Heart right ventricle (tissue), 16 donors: ENCODE results near the gene GIMAP5. TPM values are rescaled to one million over a fixed set of nuclear protein-coding genes. Genes with fewer than 3 reads are reported as not detected.

Source experiments
- ATAC-seq, 8 donors: fragments of 200-7000 bp; cut with Tn5 transposase; one replicate each; pipeline ENCODE4 v1.9.1; 2020; ENCODE audit warnings: mild to moderate bottlenecking in 8 of 8, moderate library complexity in 8 of 8, moderate number of reproducible peaks in 1 of 8
- DNase-seq, 2 donors: peaks; one replicate each; pipeline ENCODE4 v3.0.0-alpha.2; 2020
- H3K27ac ChIP-seq, 10 donors: fragments of 200-600 bp; sonication (generic) in 2 of 10; one replicate each; pipeline versions ENCODE4 v1.5.0 to v1.8.0; 2020 to 2022; ENCODE audit warnings: mild to moderate bottlenecking in 3 of 10
- H3K27me3 ChIP-seq, 7 donors: fragments of 200-600 bp; one replicate each; pipeline ENCODE4 v1.8.0; 2021 to 2022; ENCODE audit warnings: mild to moderate bottlenecking in 2 of 7
- H3K36me3 ChIP-seq, 9 donors: fragments of 200-600 bp; sonication (generic) in 1 of 9; one replicate each; pipeline versions ENCODE4 v1.5.0 to v1.8.0; 2020 to 2022; ENCODE audit warnings: mild to moderate bottlenecking in 2 of 9
- H3K4me1 ChIP-seq, 9 donors: fragments of 200-600 bp; sonication (generic) in 1 of 9; one replicate each; pipeline versions ENCODE4 v1.5.0 to v1.8.0; 2020 to 2022; ENCODE audit warnings: mild to moderate bottlenecking in 4 of 9
- H3K4me3 ChIP-seq, 10 donors: fragments of 200-600 bp; sonication (generic) in 2 of 10; one replicate each; pipeline versions ENCODE4 v1.5.0 to v1.8.0; 2020 to 2022; ENCODE audit warnings: mild to moderate bottlenecking in 7 of 10, moderate library complexity in 2 of 10
- H3K9me3 ChIP-seq, 11 donors: fragments of 200-600 bp in 10 of 11; sonication (generic) in 2 of 11; one replicate each; pipeline versions ENCODE4 v1.5.0 to v1.8.0; 2013 to 2022; ENCODE audit warnings: mild to moderate bottlenecking in 2 of 11, control low read depth in 1 of 11, moderate library complexity in 1 of 11
- CTCF ChIP-seq, 9 donors: fragments of 200-600 bp; sonication (generic) in 2 of 9; IDR thresholded peaks; one replicate each; pipeline versions ENCODE4 v1.5.0 to v1.8.0; 2021 to 2022; ENCODE audit warnings: antibody characterized with exemption in 9 of 9, mild to moderate bottlenecking in 5 of 9, moderate library complexity in 1 of 9
- WGBS, 2 donors: extraction: QIAGEN DNeasy Blood & Tissue Kit; methylation state at CpG; one replicate each; pipeline ENCODE4 v1.1.7; 2013; ENCODE audit warnings: inconsistent platforms in 1 of 2; 5-methylcytosine and 5-hydroxymethylcytosine counted together
- intact Hi-C, 10 donors: fragments of 100-400 bp; cut with DNase I; formaldehyde crosslinking; loops; one replicate each; pipeline versions ENCODE4 v1.11.1 to v1.14.2; 2022
- polyA plus RNA-seq, 2 donors: library from polyadenylated mRNA; stranded (reverse); fragments of 200-250 nt; gene quantifications; one replicate each; pipeline ENCODE4 v1.2.3, GENCODE V29; 2013
- total RNA-seq, 10 donors: library from RNA; stranded (reverse); fragmentation: NEBNext Ultra II Directional in 3 of 10; extraction: Animal tissue kit (Norgen Biotek cat#: 25700) in 3 of 10; gene quantifications; one replicate each; pipeline versions ENCODE4 v1.2.1 to v1.2.4, GENCODE V29; 2021 to 2023
- donor health status: Arrhythmogenic right ventricular cardiomyopathy.
- donor health status: ischemic (EF 13 %, LVEDD 7.1; RV severe dilation, severe dysfunction).
- donor health status: healthy with polysubstance abuse.
- donor health status: DM: no; HTN: yes; CAD: no.
- donor health status: DM: no; HTN: no; CAD: no.
- donor health status: ischemic (EF 25% LVEDD 6.9; RV normal size, moderate dysfunction).
- donor health status: ischemic (EF 25% LVEDD 5.7; RV mildly dilated, moderate dysfunction).
- donor health status: healthy.
- donor health status: DM: yes; HTN: yes; CAD: no.
- donor health status: Ischemic cardiomyopathy.
- donor health status: ischemic (EF 35%, LVEDD 5.7; RV mildly dilated, moderate dysfunction).
- donor health status: nonischemic (EF 11% LVEDD 7.7; RV severe dilation, severe dysfunction).
- donor health status: DM: yes; HTN: yes; CAD: no.
- donor health status: PGD.
- donor health status: ischemic (EF 29% LVEDD 5.4; RV normal size, mild dysfunction).
- donor health status: nonischemic (EF 23%, LVEDD 6.1; RV moderate dilation, normal function).

Gene GIMAP5
- total and polyA plus RNA-seq, 12 donors: 6.5 to 35.0 (median 14.1) TPM

- H3K27me3 ChIP-seq: no peaks in the 10 kb centered on the region
- peak overlapping the region; percentile 30 to 71 (median 60) for H3K4me3 ChIP-seq
- no peak for TF ChIP-seq CTCF (IDR thresholded peaks at IDR 0.05)
- no peak for DNase-seq
- WGBS, 2 donors: 59 to 74% methylated on average over 4 of the region's 4 CpGs
- ATAC-seq: no peak
- peaks cover 0 to 16% (median 3%) of the 10 kb centered on the region in 11 donors for H3K9me3 ChIP-seq
- peak overlapping the region; percentile 81 to 94 (median 88) for H3K27ac ChIP-seq
- H3K36me3 ChIP-seq: peaks cover 0 to 43% (median 8%) of the 10 kb centered on the region in 9 donors
- H3K4me1 ChIP-seq: peaks cover 0 to 54% (median 13%) of the 10 kb centered on the region in 9 donors
- intact Hi-C loops: loop anchor here in 4 of 10 donors (2.0 to 10.0 kb wide), 6 partner anchors 36 to 196 kb away; partner anchors contain the start of genes GIMAP6 (in 2 of the 4) and GIMAP4 (in 1 of the 4)
Observed at GRCh38 chr7:150717814-150718420, 19.3 kb upstream of the GIMAP5 start.

DNA sequence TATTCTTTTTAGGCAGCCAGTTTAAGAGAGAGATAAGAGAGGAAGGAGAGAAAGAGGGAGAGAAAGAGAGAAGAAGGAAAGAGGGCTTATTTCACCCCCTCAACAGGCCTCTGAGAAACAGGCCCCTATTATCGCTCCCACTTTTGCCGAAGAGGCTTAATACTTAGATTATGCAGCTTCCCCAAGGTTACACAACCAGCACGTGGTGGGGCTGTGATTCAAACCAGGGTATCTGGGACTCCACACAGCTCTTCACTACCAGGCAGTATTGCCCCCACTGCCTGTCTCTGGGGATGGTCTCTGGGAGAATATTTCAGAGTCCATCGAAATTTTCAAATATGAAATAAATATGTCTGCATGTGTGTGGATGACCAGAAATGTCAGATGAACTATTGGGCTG is 17.8 kb upstream of the GIMAP5 start:
- H3K4me3 ChIP-seq: peak overlapping the region in 3 of 10 donors; percentile 4 to 71 (median 62)
- H3K4me1 ChIP-seq: peaks cover 0 to 64% (median 13%) of the 10 kb centered on the region in 9 donors
- peaks cover 0 to 2% (median 0%) of the 10 kb centered on the region in 11 donors for H3K9me3 ChIP-seq
- 72 to 79% methylated on average over 4 of the region's 4 CpGs for WGBS, 2 donors
- DNase-seq (no peak), ATAC-seq (no peak)
- peak overlapping the region in 8 of 10 donors; percentile 17 to 94 (median 87) for H3K27ac ChIP-seq
- no peaks in the 10 kb centered on the region for H3K27me3 ChIP-seq
- intact Hi-C loops: loop anchor here in 3 of 10 donors (2.0 to 10.0 kb wide), 6 partner anchors 37 to 197 kb away; partner anchors contain the start of genes GIMAP6 (in 2 of the 3) and GIMAP4 (in 1 of the 3)
- H3K36me3 ChIP-seq: peaks cover 0 to 58% (median 8%) of the 10 kb centered on the region in 9 donors
- no peak for TF ChIP-seq CTCF (IDR thresholded peaks at IDR 0.05)

GRCh38 chr7:150719960-150720891 is 17.0 kb upstream of the GIMAP5 start:
- Histone ChIP-seq H3K36me3 (peaks cover 0 to 62% (median 8%) of the 10 kb centered on the region in 9 donors), H3K9me3 (no peaks in the 10 kb centered on the region), H3K4me3 (peak overlapping the region in 3 of 10 donors; percentile 3 to 7 (median 4)), H3K27ac (peak overlapping the region in 8 of 10 donors; percentile 17 to 94 (median 75)), H3K27me3 (no peaks in the 10 kb centered on the region), H3K4me1 (peaks cover 0 to 57% (median 13%) of the 10 kb centered on the region in 9 donors)
- intact Hi-C loops: loop anchor here in 3 of 10 donors (2.0 to 10.0 kb wide), 6 partner anchors 38 to 198 kb away; partner anchors contain the start of genes GIMAP6 (in 2 of the 3) and GIMAP4 (in 1 of the 3)
- WGBS, 2 donors: 87 to 95% methylated on average over 50 to 52 of the region's 52 CpGs
- DNase-seq (peak in 1 of 2 donors; percentile 26), ATAC-seq (no peak)
- no peak for TF ChIP-seq CTCF (IDR thresholded peaks at IDR 0.05)

GRCh38 chr7:150721970-150722373 is 15.2 kb upstream of the GIMAP5 start:
- peaks cover 0 to 12% (median 0%) of the 10 kb centered on the region in 11 donors for H3K9me3 ChIP-seq
- H3K36me3 ChIP-seq: peaks cover 0 to 62% (median 8%) of the 10 kb centered on the region in 9 donors
- intact Hi-C loops: no loop called here
- H3K27me3 ChIP-seq: no peaks in the 10 kb centered on the region
- WGBS, 2 donors: 71 to 75% methylated on average over 11 of the region's 11 CpGs
- H3K4me1 ChIP-seq: peaks cover 0 to 47% (median 13%) of the 10 kb centered on the region in 9 donors
- DNase-seq (peak; percentile 46 to 68), ATAC-seq (peak; percentile 78 to 96 (median 92))
- H3K4me3 ChIP-seq: peak overlapping the region in 9 of 10 donors; percentile 6 to 44 (median 27)
- H3K27ac ChIP-seq: peak overlapping the region; percentile 54 to 94 (median 82)
- no peak for TF ChIP-seq CTCF (IDR thresholded peaks at IDR 0.05)
